GM12891 (cell line): ENCODE measurements around the gene DBNDD2.

Experiments used
- DNase-seq: peaks from one replicate; pipeline ENCODE4 v3.0.0; 2011; ENCODE audit warnings: low spot score; ENCODE audit not compliant: insufficient read length
- FAIRE-seq: peaks from 2 replicates; lab custom pipeline; 2011; peaks lifted over from hg19 to GRCh38; lab: Jason Lieb, UNC
- PAX5 ChIP-seq: IDR thresholded peaks from 2 replicates; pipeline ENCODE4 v1.6.1; 2011; ENCODE audit warnings: low read length, moderate library complexity, mild to moderate bottlenecking; ENCODE audit not compliant: insufficient read depth, severe bottlenecking
- POLR2A ChIP-seq: IDR thresholded peaks from 2 replicates; pipeline ENCODE4 v1.6.1; 2011; ENCODE audit warnings: low read depth, low read length, control low read depth
- POLR2AphosphoS5 ChIP-seq: IDR thresholded peaks from 2 replicates; pipeline ENCODE4 v1.6.1; 2011; ENCODE audit warnings: low read depth, low read length, control low read depth
- POU2F2 ChIP-seq: IDR thresholded peaks from 2 replicates; pipeline ENCODE4 v1.6.1; 2011; ENCODE audit warnings: low read depth, mild to moderate bottlenecking, control low read depth, low read length, moderate library complexity
- SPI1 ChIP-seq: IDR thresholded peaks from 2 replicates; pipeline ENCODE4 v1.6.1; 2011; ENCODE audit warnings: low read depth, low read length, control low read depth
- TAF1 ChIP-seq: IDR thresholded peaks from 2 replicates; pipeline ENCODE4 v1.6.1; 2011; ENCODE audit warnings: low read depth, low read length, control low read depth

Gene DBNDD2

GRCh38 chr20:45449528-45449927 is 41.4 kb downstream of the DBNDD2 start:
- FAIRE-seq = no peak
- TF ChIP-seq TAF1 (no peak), POLR2AphosphoS5 (no peak), POU2F2 (no peak), POLR2A (no peak), PAX5 (no peak), SPI1 (no peak)
- no peak for DNase-seq

- FAIRE-seq (peak; percentile 26), DNase-seq (no peak)
- no peak for TF ChIP-seq POLR2AphosphoS5
- no peak for TF ChIP-seq POLR2A
- TF ChIP-seq PAX5 = no peak
- TF ChIP-seq TAF1 = no peak
- no peak for TF ChIP-seq POU2F2
- TF ChIP-seq SPI1 = peak; percentile 62
Observed at GRCh38 chr20:45450097-45450818, 42.2 kb downstream of the DBNDD2 start.

DNA sequence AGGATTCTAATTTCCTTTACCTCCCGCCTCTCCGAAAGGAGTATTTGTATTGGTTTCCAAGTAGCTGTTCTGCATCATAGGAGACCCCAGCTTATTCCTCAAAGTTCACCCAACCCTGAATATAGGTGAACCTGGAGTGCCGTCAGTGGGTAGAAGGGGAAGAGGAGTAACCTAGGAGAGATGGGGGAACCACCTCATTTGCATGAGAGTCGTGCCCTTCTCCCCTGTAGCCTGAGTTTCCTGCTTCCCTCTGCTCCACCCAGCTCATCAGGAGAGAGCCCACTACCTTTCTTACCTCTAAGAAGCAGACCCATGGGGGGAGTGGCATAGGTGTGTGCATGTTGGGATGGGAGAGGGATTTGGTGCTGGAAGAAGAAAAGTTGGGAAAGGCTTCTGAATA is 44.1 kb downstream of the DBNDD2 start:
- TF ChIP-seq POU2F2 = peak; percentile 83; the same call in 1 of the 2 replicates
- TF ChIP-seq TAF1 = no peak
- DNase-seq (no peak), FAIRE-seq (no peak)

DNA sequence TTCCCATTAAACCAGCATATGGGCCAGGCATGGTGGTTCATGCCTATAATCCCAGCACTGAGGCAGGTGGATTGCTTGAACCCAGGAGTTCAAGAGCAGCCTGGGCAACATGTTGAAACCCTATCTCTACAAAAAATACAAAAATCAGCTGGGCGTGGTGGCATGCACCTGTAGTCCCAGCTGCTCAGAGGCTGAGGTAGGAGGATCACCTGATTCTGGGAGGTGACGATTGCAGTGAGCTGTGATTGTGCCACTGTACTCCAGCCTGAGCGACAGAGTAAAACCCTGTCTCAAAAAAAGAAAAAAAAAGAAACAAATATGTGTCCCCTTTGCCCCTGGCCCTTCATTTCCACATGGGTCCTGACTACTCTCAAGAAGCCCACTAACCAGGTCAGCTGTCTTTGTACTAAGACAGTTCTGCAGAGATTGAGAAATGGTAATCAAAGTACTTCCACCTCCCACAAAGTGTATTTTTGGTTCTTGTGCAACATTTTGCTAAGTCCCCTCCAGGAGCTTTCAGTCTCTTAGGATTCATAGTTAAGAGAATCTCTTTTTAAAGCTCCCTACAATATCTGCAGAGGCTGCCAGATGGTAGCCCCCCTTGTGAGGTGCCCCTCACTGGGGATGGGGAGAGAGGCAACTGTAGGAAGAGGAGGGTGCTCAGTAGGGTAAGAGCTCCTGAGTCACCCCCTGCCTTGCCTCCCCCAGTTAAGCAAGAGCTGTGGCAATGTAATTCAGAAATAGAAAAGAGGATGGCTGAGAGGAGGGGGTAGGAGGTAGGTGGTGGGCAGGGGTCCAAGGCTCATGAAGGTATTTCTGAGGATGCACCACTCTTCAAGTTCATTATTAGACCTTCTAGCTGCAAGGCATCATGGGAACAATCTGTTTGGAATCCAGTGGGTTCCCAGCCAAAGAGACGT is 44.9 kb downstream of the DBNDD2 start:
- FAIRE-seq (no peak), DNase-seq (no peak)
- TF ChIP-seq PAX5 (no peak), TAF1 (no peak), SPI1 (no peak), POU2F2 (no peak)

DNA sequence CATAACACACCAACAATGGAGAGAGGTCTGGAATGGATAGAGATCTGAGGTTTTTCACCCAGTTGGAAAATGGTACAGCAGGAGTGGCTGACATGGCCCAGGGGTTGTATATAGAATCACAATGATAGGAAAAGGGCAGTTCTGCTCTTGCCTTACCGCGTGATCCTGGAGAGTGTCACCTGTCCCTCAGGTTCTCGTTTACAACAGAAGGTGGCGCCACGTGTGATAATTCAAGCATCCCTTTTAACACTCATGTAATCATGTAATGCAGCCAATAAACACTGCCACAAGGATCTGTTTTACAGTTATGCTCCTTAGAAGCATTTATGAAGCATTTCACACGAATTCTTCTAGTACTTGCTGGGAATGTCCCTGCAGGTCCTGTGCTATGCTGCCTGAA is 48.5 kb downstream of the DBNDD2 start:
- no peak for FAIRE-seq
- no peak for DNase-seq
- TF ChIP-seq TAF1 (no peak), PAX5 (no peak), POLR2A (no peak), POLR2AphosphoS5 (no peak), POU2F2 (no peak), SPI1 (no peak)

GRCh38 chr20:45459606-45460005 is 51.5 kb downstream of the DBNDD2 start:
- DNase-seq (no peak), FAIRE-seq (no peak)
- no peak for TF ChIP-seq POLR2AphosphoS5
- no peak for TF ChIP-seq TAF1
- no peak for TF ChIP-seq POLR2A
- no peak for TF ChIP-seq POU2F2
- no peak for TF ChIP-seq PAX5
- no peak for TF ChIP-seq SPI1
